Endothelial cell of umbilical vein (primary cell): ENCODE data around the gene CCDC186.
"Not testable (repeated sequence)": the region's sequence is repeated elsewhere in the genome, so short reads cannot be mapped to it uniquely, and the experiment has no call there.

Experiments used
- CTCF ChIP-seq, 2 donors: IDR thresholded peaks; 1 replicate in 1 of 2; 2 replicates in 1 of 2; pipeline ENCODE4 v1.5.1; 2011; ENCODE audit warnings: low read length in 2 of 2, mild to moderate bottlenecking in 2 of 2, moderate library complexity in 2 of 2, control low read depth in 1 of 2, inconsistent platforms in 1 of 2, low read depth in 1 of 2; ENCODE audit not compliant: insufficient read depth in 1 of 2; ENCODE audit errors: extremely low read depth in 1 of 2
- EZH2 ChIP-seq: IDR thresholded peaks from 2 replicates; pipeline ENCODE4 v1.6.1; 2012; ENCODE audit warnings: borderline replicate concordance, low read depth, mild to moderate bottlenecking, moderate library complexity, low read length, inconsistent platforms; ENCODE audit not compliant: severe bottlenecking
- FOS ChIP-seq: IDR thresholded peaks from 2 replicates; pipeline ENCODE4 v1.6.1; 2011; ENCODE audit warnings: mild to moderate bottlenecking, low read length, moderate library complexity, borderline replicate concordance; ENCODE audit not compliant: insufficient read depth
- MAX ChIP-seq: IDR thresholded peaks from 2 replicates; pipeline ENCODE4 v1.6.1; 2011; ENCODE audit not compliant: insufficient read depth, insufficient read length
- POLR2A ChIP-seq: IDR thresholded peaks from 2 replicates; pipeline ENCODE4 v1.6.1; 2012; ENCODE audit warnings: low read depth, mild to moderate bottlenecking, control low read depth, low read length
- POLR2AphosphoS5 ChIP-seq: IDR thresholded peaks from 2 replicates; pipeline ENCODE4 v1.6.1; 2012; ENCODE audit warnings: low read depth, mild to moderate bottlenecking, control low read depth, low read length, moderate library complexity; ENCODE audit not compliant: insufficient read depth

- TF ChIP-seq CTCF (IDR thresholded peaks at IDR 0.05; ENCODE audit: extremely low read depth in 1 of 2, insufficient read depth in 1 of 2, low read depth in 1 of 2, low read length in 2 of 2); POLR2AphosphoS5; POLR2A; EZH2; FOS; MAX: not testable (repeated sequence)
These were observed 33.2 kb downstream of the CCDC186 start for GRCh38 chr10:114140827-114141226.
